Measurements from ENCODE around the gene AUTS2.
A peak's percentile ranks its signal among the peaks of the same experiment; 100 is the strongest.

The AUTS2 gene

GRCh38 chr7:70215491-70215890 lies 617.2 kb downstream of the AUTS2 start:
- H3K27me3 Mint-ChIP-seq, result no peaks in the 10 kb centered on the region
- H3K9me3 Mint-ChIP-seq, result no peaks in the 10 kb centered on the region
- H3K4me1 Mint-ChIP-seq, result peaks cover 7 to 14% of the 10 kb centered on the region in 2 donors
- H3K4me3 Mint-ChIP-seq, result no peak overlapping the region
- no peak overlapping the region for H3K27ac Mint-ChIP-seq
- DNase-seq (no peak), ATAC-seq (replicated peaks) (peak in 1 of 2 donors; percentile 44)
- peaks cover 0 to 3% of the 10 kb centered on the region in 2 donors for H3K36me3 Mint-ChIP-seq

GRCh38 chr7:70217571-70217970 lies 619.3 kb downstream of the AUTS2 start:
- Mint-ChIP-seq H3K36me3 (peaks cover 0 to 1% of the 10 kb centered on the region in 2 donors), H3K27me3 (no peaks in the 10 kb centered on the region), H3K27ac (no peak overlapping the region), H3K4me1 (peaks cover 7 to 19% of the 10 kb centered on the region in 2 donors), H3K4me3 (no peak overlapping the region), H3K9me3 (no peaks in the 10 kb centered on the region)
- ATAC-seq (replicated peaks), result no peak
- no peak for DNase-seq

- no peaks in the 10 kb centered on the region for H3K27me3 Mint-ChIP-seq
- H3K27ac Mint-ChIP-seq, result no peak overlapping the region
- no peak for ATAC-seq (replicated peaks)
- H3K4me3 Mint-ChIP-seq, result no peak overlapping the region
- H3K36me3 Mint-ChIP-seq, result peaks cover 0 to 1% of the 10 kb centered on the region in 2 donors
- H3K9me3 Mint-ChIP-seq, result no peaks in the 10 kb centered on the region
- no peak for DNase-seq
- peaks cover 7 to 19% of the 10 kb centered on the region in 2 donors for H3K4me1 Mint-ChIP-seq
Observed at GRCh38 chr7:70218006-70218405, 619.7 kb downstream of the AUTS2 start.

GRCh38 chr7:70219061-70219460 lies 620.8 kb downstream of the AUTS2 start:
- ATAC-seq (replicated peaks), result no peak
- Mint-ChIP-seq H3K36me3 (peaks cover 0 to 3% of the 10 kb centered on the region in 2 donors), H3K9me3 (no peaks in the 10 kb centered on the region), H3K4me3 (no peak overlapping the region), H3K27me3 (no peaks in the 10 kb centered on the region), H3K27ac (no peak overlapping the region), H3K4me1 (peaks cover 7 to 19% of the 10 kb centered on the region in 2 donors)
- no peak for DNase-seq

GRCh38 chr7:70229242-70229641 lies 631.0 kb downstream of the AUTS2 start:
- DNase-seq (no peak), ATAC-seq (replicated peaks) (no peak)
- Mint-ChIP-seq H3K4me3 (no peak overlapping the region), H3K27ac (no peak overlapping the region), H3K4me1 (no peaks in the 10 kb centered on the region), H3K9me3 (peaks cover 16 to 19% of the 10 kb centered on the region in 2 donors), H3K27me3 (no peaks in the 10 kb centered on the region), H3K36me3 (peaks cover 23 to 32% of the 10 kb centered on the region in 2 donors)

- ATAC-seq (replicated peaks), result no peak
- Mint-ChIP-seq H3K27me3 (no peaks in the 10 kb centered on the region), H3K36me3 (peaks cover 26 to 38% of the 10 kb centered on the region in 2 donors), H3K4me1 (no peaks in the 10 kb centered on the region), H3K27ac (no peak overlapping the region), H3K9me3 (peaks cover 16 to 19% of the 10 kb centered on the region in 2 donors), H3K4me3 (no peak overlapping the region)
- DNase-seq, result no peak
Observed at GRCh38 chr7:70230761-70231160, 632.5 kb downstream of the AUTS2 start.

- no peak for ATAC-seq (replicated peaks)
Observed at GRCh38 chr7:70233776-70234175, 635.5 kb downstream of the AUTS2 start.

GRCh38 chr7:70237256-70237655 lies 639.0 kb downstream of the AUTS2 start:
- ATAC-seq (replicated peaks) (no peak), DNase-seq (no peak)
- peaks cover 0 to under 1% of the 10 kb centered on the region in 2 donors for H3K9me3 Mint-ChIP-seq
- no peaks in the 10 kb centered on the region for H3K27me3 Mint-ChIP-seq
- H3K36me3 Mint-ChIP-seq, result peaks cover 6 to 10% of the 10 kb centered on the region in 2 donors
- peaks cover 18 to 28% of the 10 kb centered on the region in 2 donors for H3K4me1 Mint-ChIP-seq
- H3K4me3 Mint-ChIP-seq, result no peak overlapping the region
- H3K27ac Mint-ChIP-seq, result no peak overlapping the region

More at GRCh38 chr7:70233776-70234175, 635.5 kb downstream of the AUTS2 start:
- peaks cover 14 to 20% of the 10 kb centered on the region in 2 donors for H3K4me1 Mint-ChIP-seq
- no peak for DNase-seq
- H3K36me3 Mint-ChIP-seq, result peaks cover 22 to 32% of the 10 kb centered on the region in 2 donors
- no peak overlapping the region for H3K4me3 Mint-ChIP-seq
- H3K9me3 Mint-ChIP-seq, result peaks cover 12 to 15% of the 10 kb centered on the region in 2 donors
- no peak overlapping the region for H3K27ac Mint-ChIP-seq
- no peaks in the 10 kb centered on the region for H3K27me3 Mint-ChIP-seq

GRCh38 chr7:70237831-70238575 lies 639.7 kb downstream of the AUTS2 start:
- ATAC-seq (replicated peaks), result peak; percentile 100
- peak overlapping the region; percentile 27 to 78 for H3K4me3 Mint-ChIP-seq
- peaks cover 3 to 9% of the 10 kb centered on the region in 2 donors for H3K36me3 Mint-ChIP-seq
- H3K4me1 Mint-ChIP-seq, result peaks cover 18 to 28% of the 10 kb centered on the region in 2 donors
- no peaks in the 10 kb centered on the region for H3K27me3 Mint-ChIP-seq
- H3K27ac Mint-ChIP-seq, result peak overlapping the region; percentile 42
- H3K9me3 Mint-ChIP-seq, result no peaks in the 10 kb centered on the region
- peak; percentile 64 for DNase-seq

- no peaks in the 10 kb centered on the region for H3K27me3 Mint-ChIP-seq
Observed at GRCh38 chr7:70239918-70240317, 641.6 kb downstream of the AUTS2 start.

GRCh38 chr7:70240873-70241272 lies 642.6 kb downstream of the AUTS2 start:
- no peaks in the 10 kb centered on the region for H3K9me3 Mint-ChIP-seq
- ATAC-seq (replicated peaks) (no peak), DNase-seq (no peak)
- H3K27me3 Mint-ChIP-seq, result no peaks in the 10 kb centered on the region
- no peaks in the 10 kb centered on the region for H3K36me3 Mint-ChIP-seq
- peaks cover 18 to 28% of the 10 kb centered on the region in 2 donors for H3K4me1 Mint-ChIP-seq
- H3K27ac Mint-ChIP-seq, result no peak overlapping the region
- H3K4me3 Mint-ChIP-seq, result no peak overlapping the region

More at GRCh38 chr7:70239918-70240317, 641.6 kb downstream of the AUTS2 start:
- H3K36me3 Mint-ChIP-seq, result no peaks in the 10 kb centered on the region
- H3K4me3 Mint-ChIP-seq, result no peak overlapping the region
- H3K4me1 Mint-ChIP-seq, result peaks cover 18 to 28% of the 10 kb centered on the region in 2 donors
- no peaks in the 10 kb centered on the region for H3K9me3 Mint-ChIP-seq
- no peak for DNase-seq
- no peak overlapping the region for H3K27ac Mint-ChIP-seq
- ATAC-seq (replicated peaks), result no peak

GRCh38 chr7:70241536-70242175 lies 643.4 kb downstream of the AUTS2 start:
- ATAC-seq (replicated peaks), result no peak
- Mint-ChIP-seq H3K27ac (no peak overlapping the region), H3K9me3 (no peaks in the 10 kb centered on the region), H3K27me3 (no peaks in the 10 kb centered on the region), H3K4me3 (no peak overlapping the region), H3K4me1 (peaks cover 18 to 28% of the 10 kb centered on the region in 2 donors), H3K36me3 (no peaks in the 10 kb centered on the region)
- DNase-seq, result no peak

- H3K4me3 Mint-ChIP-seq, result no peak overlapping the region
- peaks cover 4 to 5% of the 10 kb centered on the region in 2 donors for H3K36me3 Mint-ChIP-seq
- ATAC-seq (replicated peaks), result no peak
- no peak for DNase-seq
- H3K4me1 Mint-ChIP-seq, result peaks cover 13 to 17% of the 10 kb centered on the region in 2 donors
- no peak overlapping the region for H3K27ac Mint-ChIP-seq
- H3K27me3 Mint-ChIP-seq, result no peaks in the 10 kb centered on the region
- peaks cover 0 to 2% of the 10 kb centered on the region in 2 donors for H3K9me3 Mint-ChIP-seq
Observed at GRCh38 chr7:70242826-70243225, 644.6 kb downstream of the AUTS2 start.

- ATAC-seq (replicated peaks) (no peak), DNase-seq (no peak)
- H3K4me1 Mint-ChIP-seq, result peaks cover 8 to 11% of the 10 kb centered on the region in 2 donors
- no peak overlapping the region for H3K27ac Mint-ChIP-seq
- peaks cover 0 to 2% of the 10 kb centered on the region in 2 donors for H3K9me3 Mint-ChIP-seq
- no peaks in the 10 kb centered on the region for H3K27me3 Mint-ChIP-seq
- peaks cover 7 to 8% of the 10 kb centered on the region in 2 donors for H3K36me3 Mint-ChIP-seq
- no peak overlapping the region for H3K4me3 Mint-ChIP-seq
Observed at GRCh38 chr7:70243443-70243842, 645.2 kb downstream of the AUTS2 start.

GRCh38 chr7:70257921-70258320 lies 659.6 kb downstream of the AUTS2 start:
- Mint-ChIP-seq H3K27ac (no peak overlapping the region), H3K4me3 (no peak overlapping the region), H3K36me3 (no peaks in the 10 kb centered on the region), H3K4me1 (peaks cover 0 to 5% of the 10 kb centered on the region in 2 donors), H3K27me3 (no peaks in the 10 kb centered on the region), H3K9me3 (no peaks in the 10 kb centered on the region)
- DNase-seq, result no peak
- ATAC-seq (replicated peaks), result no peak
